ENCODE results near the gene N4BP2L2. TPM values are rescaled to one million over a fixed set of nuclear protein-coding genes. Genes with fewer than 3 reads are reported as not detected.

The N4BP2L2 gene
- total and polyA plus RNA-seq, 2 experiments from 2014 or later, result 63.1 to 160 TPM

GRCh38 chr13:32384702-32385101 lies 153.9 kb downstream of the N4BP2L2 start:
- Histone ChIP-seq H3K36me3 (ENCODE audit: insufficient read depth) (peaks cover 5% of the 10 kb centered on the region; the same call in 1 of the 2 replicates), H3K4me2 (no peak overlapping the region), H2AFZ (no peak overlapping the region), H3K4me3 (no peak overlapping the region), H3K27me3 (ENCODE audit: insufficient read depth) (no peaks in the 10 kb centered on the region), H3K4me1 (ENCODE audit: insufficient read depth) (no peaks in the 10 kb centered on the region), H3K79me2 (replicated peaks; ENCODE audit: insufficient read depth) (no peaks in the 10 kb centered on the region), H3F3A (replicated peaks; ENCODE audit: low read depth) (no peaks in the 10 kb centered on the region), H3K27ac (ENCODE audit: low read depth) (no peak overlapping the region), H3K9me2 (ENCODE audit: insufficient read depth) (no peaks in the 10 kb centered on the region), H4K20me1 (replicated peaks; ENCODE audit: insufficient read depth) (no peaks in the 10 kb centered on the region)
- DNase-seq (ENCODE audit: low spot score) (no peak), ATAC-seq (no peak)
- TF ChIP-seq ETS1 (IDR thresholded peaks at IDR 0.05) (no peak), REST (IDR thresholded peaks at IDR 0.05; ENCODE audit: unreplicated experiment) (no peak), ZNF462 (CRISPR knock-in tag; IDR thresholded peaks at IDR 0.05) (no peak)
- peaks cover 5% of the 10 kb centered on the region; the same call in 2 of the 3 replicates for H3K36me3 Mint-ChIP-seq (ENCODE audit: low read depth)
- no peak overlapping the region for H3K4me3 Mint-ChIP-seq
- H3K4me1 Mint-ChIP-seq, result no peaks in the 10 kb centered on the region
- no peaks in the 10 kb centered on the region for H3K27me3 Mint-ChIP-seq (ENCODE audit: insufficient read depth, low read depth, poor library complexity)
- no peaks in the 10 kb centered on the region for H3K9me3 Mint-ChIP-seq
- H3K27ac Mint-ChIP-seq, result no peak overlapping the region

Measured in GM23338 (cell line).